ENCODE data around the gene PRAMEF1.

Gene PRAMEF1

DNA sequence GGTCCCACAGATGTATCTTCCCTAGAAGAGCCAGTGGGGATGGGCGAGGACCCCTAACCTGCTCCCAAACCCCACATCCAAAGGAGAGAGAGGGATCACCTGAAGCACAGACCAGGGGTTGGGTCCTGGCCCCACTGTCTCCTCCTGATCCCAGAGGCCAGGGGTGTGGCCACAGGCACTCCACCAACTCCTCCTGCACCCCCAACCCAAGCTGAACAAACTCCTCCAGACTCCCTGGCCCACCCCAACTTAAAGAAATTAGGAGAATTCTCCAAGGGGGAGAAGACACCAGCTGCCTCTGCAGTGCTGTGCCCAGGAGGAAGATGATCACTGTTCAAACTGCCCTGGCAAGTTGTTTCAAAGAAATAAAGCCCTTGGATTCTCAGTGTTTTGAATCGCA lies 22.2 kb upstream of the PRAMEF1 start:
- TF ChIP-seq, protein P1, sequence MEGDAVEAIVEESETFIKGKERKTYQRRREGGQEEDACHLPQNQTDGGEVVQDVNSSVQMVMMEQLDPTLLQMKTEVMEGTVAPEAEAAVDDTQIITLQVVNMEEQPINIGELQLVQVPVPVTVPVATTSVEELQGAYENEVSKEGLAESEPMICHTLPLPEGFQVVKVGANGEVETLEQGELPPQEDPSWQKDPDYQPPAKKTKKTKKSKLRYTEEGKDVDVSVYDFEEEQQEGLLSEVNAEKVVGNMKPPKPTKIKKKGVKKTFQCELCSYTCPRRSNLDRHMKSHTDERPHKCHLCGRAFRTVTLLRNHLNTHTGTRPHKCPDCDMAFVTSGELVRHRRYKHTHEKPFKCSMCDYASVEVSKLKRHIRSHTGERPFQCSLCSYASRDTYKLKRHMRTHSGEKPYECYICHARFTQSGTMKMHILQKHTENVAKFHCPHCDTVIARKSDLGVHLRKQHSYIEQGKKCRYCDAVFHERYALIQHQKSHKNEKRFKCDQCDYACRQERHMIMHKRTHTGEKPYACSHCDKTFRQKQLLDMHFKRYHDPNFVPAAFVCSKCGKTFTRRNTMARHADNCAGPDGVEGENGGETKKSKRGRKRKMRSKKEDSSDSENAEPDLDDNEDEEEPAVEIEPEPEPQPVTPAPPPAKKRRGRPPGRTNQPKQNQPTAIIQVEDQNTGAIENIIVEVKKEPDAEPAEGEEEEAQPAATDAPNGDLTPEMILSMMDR (conservative IDR thresholded peaks at IDR 0.05), result no peak
- H3K27ac ChIP-seq, result no peak overlapping the region

DNA sequence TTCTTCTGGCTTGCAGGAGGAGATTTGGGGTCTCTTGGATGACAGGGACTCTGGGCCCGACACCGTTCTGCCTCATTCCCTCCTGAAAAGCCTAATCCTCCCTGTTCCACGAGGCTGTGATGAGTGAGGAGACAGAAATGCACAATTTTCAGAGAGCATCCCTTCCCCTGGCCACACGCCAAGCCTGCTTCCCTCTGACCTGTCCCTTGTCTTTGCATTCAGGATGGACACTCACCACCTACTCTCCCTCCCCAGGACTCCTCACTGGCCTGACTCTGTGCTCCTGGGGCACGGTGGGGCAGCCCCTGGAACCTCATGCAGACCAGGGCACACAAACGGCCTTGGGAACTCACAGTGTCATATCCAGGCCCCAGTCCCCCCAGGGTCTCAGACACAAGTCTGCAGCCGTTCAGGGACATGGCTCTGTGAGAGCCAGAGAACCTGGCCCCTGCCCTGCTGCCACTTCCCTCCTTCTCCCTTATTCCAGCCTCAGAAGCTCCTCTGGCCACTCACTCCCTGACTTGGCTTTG lies 21.2 kb upstream of the PRAMEF1 start:
- H3K27ac ChIP-seq, result no peak overlapping the region
- TF ChIP-seq, protein P1 (conservative IDR thresholded peaks at IDR 0.05), result no peak

DNA sequence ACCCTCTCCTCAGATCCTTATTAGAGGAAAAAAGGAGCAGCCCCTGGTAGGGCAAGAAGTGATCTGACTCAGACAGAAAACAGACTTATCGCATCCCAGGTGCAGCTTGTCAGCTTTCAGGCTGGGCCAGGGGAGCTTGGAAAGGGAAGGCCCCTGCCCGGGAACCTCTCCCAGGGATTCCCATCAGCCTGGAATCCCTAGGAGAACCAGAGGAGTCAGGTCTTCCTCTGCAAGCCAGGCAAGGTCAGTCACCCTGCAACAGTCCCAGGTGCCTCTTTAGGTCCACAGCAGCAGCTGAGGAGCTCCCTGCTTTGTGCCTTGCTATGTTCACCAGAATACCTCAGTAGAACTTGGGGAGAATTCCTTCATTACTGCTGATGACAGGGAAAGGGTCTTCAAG lies 20.6 kb upstream of the PRAMEF1 start:
- no peak overlapping the region for H3K27ac ChIP-seq
- TF ChIP-seq, protein P1 (conservative IDR thresholded peaks at IDR 0.05), result no peak

DNA sequence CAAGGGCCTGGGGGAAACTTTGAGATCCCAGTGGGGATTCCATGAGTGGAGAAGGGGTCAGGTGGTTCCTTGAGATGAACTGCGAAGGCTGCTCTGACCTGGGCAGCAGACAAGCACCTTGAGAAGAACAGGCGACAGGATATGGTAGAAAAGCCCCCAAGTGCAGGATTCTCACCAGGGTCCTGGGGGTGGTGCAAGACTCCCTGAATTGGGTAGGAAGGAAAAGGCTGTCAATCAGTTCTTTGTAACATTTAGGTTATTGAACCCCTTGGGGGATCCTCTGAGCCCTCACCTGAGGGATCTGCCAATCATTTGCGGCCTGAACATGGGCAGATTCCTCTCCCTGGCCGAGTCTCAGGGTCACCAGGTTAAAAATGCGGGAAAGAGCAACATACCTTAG lies 20.0 kb upstream of the PRAMEF1 start:
- H3K27ac ChIP-seq, result no peak overlapping the region
- TF ChIP-seq, protein P1 (conservative IDR thresholded peaks at IDR 0.05), result no peak

DNA sequence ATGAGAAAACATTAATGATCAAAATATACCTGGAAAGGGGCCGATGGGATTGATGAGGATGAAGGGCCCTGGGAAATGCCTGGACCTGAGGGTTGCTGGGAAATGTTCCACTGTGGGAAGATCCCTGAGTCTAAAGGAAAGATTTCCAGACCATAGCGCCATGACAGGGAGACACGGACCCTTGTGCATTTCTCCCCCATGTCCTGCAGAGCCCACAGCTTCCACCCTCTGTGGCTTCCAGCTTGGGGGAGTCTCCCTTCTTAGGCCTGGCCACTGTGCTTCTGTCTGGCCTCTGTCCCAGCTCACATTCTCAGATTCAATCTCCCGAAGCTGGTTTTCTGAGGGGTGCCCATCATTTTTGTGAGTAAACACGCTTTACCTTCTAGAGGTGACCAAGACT lies 18.7 kb upstream of the PRAMEF1 start:
- no peak overlapping the region for H3K27ac ChIP-seq
- TF ChIP-seq, protein P1 (conservative IDR thresholded peaks at IDR 0.05), result no peak

DNA sequence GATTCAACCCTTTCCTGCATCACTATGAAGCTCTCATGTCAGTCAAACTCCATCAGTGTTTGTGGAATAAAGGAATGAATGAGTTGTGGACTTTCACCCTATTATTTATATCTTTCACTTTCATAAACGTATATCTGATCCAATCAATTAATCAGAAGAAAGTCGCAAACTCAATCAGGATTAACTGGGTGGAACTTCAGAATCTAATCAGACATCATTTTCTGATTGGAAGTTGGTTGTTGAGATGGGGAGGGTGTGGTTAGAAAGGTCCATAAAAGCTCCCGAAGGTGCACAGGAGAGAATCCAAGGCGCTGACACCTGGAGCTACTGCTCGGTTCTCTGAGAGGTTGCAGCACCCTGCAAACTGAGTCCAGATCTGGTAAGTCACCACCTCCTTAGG lies 17.8 kb upstream of the PRAMEF1 start, which contains the start of gene PRAMEF12:
Gene PRAMEF12 (plus strand): TSS at position 301 of the 400 bp plus-strand sequence. CDS start 1,130 bp downstream, outside the sequence.
- no peak within 1 kb of the TSS for H3K27ac ChIP-seq
- TF ChIP-seq, protein P1 (conservative IDR thresholded peaks at IDR 0.05), result no peak

DNA sequence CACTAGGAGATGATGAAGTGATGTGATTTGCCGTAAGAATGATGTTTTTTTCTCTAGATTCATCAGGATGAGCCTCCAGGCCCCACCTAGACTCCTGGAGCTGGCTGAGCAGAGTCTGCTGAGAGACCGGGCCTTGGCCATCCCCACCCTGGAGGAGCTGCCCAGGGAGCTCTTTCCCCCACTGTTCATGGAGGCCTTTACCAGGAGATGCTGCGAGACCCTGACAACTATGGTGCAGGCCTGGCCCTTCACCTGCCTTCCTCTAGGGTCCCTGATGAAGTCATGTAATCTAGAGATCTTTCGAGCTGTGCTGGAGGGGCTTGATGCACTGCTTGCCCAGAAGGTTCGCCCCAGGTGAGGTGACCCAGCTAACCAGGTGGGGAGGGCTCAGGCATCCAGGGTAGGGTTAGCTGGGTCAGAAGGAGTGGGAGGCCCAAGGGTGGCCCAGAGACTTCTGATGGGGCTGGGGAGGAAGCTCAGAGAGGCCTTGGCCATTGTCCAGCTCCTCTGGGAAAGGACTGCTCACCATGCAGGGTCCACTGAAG lies 16.3 kb upstream of the PRAMEF1 start:
- TF ChIP-seq, protein P1 (conservative IDR thresholded peaks at IDR 0.05), result no peak
- no peak overlapping the region for H3K27ac ChIP-seq
